Right renal cortex interstitium (tissue), 3 donors: ENCODE results near the gene CARD10. TPM values are rescaled to one million over a fixed set of nuclear protein-coding genes. Genes with fewer than 3 reads are reported as not detected.
"Not testable (repeated sequence)": the region's sequence is repeated elsewhere in the genome, so short reads cannot be mapped to it uniquely, and the experiment has no call there.

Experiments
- DNase-seq, 3 donors: peaks; one replicate each; pipeline ENCODE4 v3.0.0-alpha.2; 2013; ENCODE audit warnings: low read depth in 3 of 3, low spot score in 2 of 3
- polyA plus RNA-seq, 3 donors: library from polyadenylated mRNA; unstranded; fragments of 120-200 nt; gene quantifications; one replicate each; pipeline ENCODE4 v1.2.1, GENCODE V29; 2013; ENCODE audit not compliant: insufficient read length in 3 of 3

Gene CARD10
- polyA plus RNA-seq, 3 donors: 16.2 to 18.0 (median 16.4) TPM

- no peak for DNase-seq
Observed at GRCh38 chr22:37470087-37470445, 49.1 kb downstream of the CARD10 start.

DNA sequence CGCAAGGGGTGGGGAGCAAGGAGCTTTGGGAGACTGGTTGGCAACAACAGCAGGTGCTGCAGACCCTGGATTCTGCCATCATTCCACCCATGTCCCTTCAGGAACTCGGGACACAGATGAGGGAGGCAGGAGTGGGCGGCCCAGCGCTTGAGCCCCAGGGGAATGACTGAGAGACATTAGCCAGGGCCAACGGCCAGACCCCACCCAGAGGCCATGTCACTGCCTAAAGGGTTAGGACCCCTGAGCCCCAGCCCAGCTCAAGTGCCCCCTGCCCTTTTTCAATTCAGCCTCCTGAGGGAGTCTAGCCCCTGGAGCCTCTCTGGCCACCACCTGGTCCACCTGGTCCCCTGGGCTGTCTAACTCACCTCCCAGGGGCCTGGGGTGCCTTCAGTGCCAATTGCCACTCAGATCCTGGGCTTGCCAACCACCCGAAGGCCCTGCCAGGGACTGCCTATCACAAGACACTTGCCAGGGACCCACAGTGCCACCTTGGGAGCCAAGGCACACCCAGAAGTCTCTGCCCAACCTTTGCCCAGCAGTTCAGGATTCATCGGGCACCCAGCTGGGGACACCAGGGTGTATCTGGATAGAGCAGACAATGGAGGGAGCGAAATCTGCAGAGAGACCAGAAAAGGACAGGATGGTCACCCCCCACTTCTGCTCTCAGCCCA, 49.7 kb downstream of the CARD10 start:
- DNase-seq: no peak

GRCh38 chr22:37468201-37468695, 51.0 kb downstream of the CARD10 start:
- not testable (repeated sequence) for DNase-seq

DNA sequence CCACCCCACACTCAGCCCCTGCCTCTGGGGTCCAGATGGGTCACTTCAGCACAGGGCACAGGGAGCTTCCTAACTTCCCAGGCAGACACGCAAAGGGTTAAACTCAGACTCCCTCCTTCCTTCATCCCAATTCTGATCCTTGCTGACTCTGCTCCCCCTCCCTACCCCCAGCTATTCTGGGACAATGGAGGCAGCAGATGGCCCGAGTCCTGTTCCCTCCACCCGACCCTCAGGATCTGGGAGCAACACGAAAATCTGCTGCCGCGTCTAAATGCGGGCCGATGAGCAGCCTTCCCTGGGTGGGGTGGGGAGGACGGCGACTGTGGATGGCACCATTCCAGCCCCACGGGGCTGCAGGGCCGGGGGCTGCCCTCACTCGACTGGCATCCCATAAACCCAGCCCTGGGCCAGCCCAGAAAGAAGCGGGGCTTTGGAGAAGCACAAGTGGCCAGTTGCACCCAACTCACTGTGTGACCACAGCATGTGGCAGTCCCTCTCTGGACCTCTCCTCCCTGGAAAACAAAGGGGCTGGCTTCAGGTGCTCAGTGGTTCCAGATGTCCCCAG, 51.7 kb downstream of the CARD10 start:
- DNase-seq: no peak

DNA sequence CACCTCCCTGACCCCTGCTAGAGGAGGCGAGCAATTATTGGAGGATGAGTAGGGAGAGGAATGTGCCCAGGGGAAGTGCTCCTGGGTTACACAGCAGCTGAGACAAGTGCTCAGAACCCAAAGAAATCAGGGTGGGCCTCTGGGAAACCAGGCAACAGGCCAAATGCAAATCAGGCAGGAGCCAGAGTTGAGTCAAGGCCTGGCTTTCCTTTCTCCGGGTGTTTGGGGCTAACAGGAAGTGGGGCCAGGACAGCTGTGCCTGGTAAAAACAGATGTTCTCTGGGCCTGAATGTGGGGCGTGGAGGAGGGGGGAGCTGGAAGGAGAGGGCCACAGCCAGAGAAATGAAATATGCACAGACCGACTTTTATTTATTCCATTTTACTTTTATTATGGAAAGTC, 55.0 kb downstream of the CARD10 start:
- no peak for DNase-seq

GRCh38 chr22:37462983-37463382, 56.2 kb downstream of the CARD10 start:
- DNase-seq: peak in 1 of 3 donors; percentile 29

DNA sequence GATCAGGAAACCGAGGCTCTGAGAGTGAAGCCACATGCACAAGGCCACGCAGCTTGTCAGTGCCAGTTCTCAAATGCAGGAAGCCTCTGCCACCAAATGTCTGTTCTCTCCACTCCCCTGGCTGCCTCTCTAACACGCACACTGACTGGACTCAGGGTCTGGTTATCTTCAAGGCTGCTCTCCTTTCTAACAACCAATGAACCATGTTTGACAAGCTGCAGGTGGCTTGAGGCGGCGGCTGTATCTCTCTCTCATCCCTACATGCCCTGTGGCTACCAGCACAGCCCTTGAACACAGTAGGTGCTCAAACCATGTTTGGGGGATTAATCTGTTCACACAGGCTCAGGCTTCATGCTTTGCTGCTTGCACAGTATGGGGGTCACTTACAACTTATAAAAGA, 56.8 kb downstream of the CARD10 start:
- no peak for DNase-seq

DNA sequence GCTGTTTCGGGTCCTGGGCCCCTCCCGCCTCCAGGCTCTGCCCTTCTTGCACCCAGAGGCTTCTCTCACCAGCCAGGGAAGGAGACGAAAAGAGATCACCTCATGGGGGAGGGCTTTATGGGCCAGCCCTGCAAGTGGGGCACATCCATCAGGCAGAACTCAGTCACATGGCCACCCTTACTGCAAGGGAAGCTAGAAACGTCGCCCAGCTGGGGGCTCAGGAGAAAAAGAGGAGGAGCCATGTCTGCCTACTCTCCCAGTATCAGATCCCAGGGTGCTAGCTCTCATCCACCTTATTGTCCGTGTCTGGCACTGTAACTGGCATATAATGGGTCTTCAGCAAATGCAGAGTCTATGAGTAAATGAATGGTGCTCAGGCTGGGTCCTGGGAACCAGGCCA, 57.3 kb downstream of the CARD10 start:
- DNase-seq: no peak

DNA sequence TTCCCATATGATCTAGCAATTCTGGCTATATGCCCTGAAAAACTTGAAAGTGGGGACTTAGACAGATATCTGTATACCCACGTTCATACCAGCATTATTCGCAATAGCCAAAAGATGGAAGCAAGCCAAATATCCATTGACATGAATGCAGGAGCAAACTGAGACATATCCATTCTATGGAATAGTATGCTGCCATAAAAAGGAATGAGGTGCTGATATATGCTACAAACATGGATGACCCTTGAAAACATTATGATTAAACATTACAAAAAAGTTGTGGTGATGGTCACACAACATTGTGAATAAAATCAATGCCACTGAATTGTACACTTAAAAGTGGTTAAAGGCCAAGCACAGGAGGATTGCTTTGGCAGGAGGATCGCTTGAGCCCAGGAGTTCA, 58.5 kb downstream of the CARD10 start:
- no peak for DNase-seq

DNA sequence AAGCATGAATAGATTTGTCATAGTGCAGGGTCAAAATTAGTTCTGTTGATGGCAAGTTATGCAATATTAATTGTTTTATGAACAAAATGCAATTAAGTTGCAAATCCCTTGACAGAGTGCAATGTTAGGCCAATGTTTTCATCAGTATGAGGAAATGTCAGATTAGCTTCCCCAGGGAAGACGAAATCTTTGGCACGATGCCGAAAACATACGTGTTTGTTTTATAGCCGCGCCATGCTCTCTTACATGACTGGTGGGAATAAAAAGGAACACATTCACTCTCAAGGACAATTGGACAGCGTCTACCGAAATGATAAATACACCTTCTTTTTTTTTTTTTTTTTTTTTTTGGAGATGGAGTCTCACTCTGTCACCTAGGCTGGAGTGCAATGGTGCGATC, 60.0 kb downstream of the CARD10 start:
- DNase-seq: no peak

GRCh38 chr22:37457093-37457893, 61.9 kb downstream of the CARD10 start:
- peak; percentile 37 to 53 (median 40) for DNase-seq

GRCh38 chr22:37456346-37456745, 62.9 kb downstream of the CARD10 start:
- no peak for DNase-seq

GRCh38 chr22:37455896-37456295, 63.3 kb downstream of the CARD10 start:
- DNase-seq: no peak

DNA sequence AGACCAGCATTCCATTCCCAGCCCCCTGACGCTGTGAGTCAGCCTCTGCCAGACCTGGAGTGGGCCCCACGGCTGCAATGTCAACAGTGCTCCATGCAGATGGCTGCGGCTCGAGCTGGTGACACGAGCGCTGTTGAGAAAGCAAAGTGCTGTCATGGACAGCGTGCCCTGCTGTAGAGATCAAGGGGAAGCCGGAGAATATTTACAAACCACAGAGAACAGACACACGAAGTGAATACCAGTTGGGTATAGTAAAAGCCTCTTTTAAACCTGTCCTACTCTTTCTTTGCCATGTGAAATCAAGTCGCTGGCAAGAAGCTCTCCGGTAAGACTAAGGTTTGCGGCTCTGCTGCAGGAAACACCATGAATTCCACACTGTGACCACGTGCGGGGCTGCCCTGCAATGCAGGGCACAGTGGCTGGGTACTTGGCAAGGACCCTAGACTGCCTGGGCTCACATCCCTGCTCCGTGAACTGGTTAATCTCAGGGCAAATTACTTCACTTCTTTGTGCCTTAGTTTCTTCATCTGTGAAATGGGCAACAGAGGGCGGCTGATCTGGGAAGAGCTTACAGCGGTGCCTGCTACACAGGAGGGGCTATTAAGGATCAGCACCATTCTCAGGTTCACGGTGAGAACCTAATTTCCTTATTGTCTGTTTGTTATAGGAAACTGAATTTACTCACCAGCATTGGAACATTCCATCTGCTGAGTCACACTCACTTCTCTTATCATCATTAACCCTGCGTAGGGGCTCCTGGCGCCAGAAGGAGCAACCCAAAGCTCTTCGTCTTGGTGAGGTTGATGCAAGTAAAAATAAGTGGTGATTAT, 64.1 kb downstream of the CARD10 start:
- no peak for DNase-seq

- no peak for DNase-seq
Observed at GRCh38 chr22:37453696-37454095, 65.5 kb downstream of the CARD10 start.

GRCh38 chr22:37451218-37451617, 68.0 kb downstream of the CARD10 start:
- DNase-seq: no peak

- DNase-seq: no peak
Observed at GRCh38 chr22:37449331-37450001, 69.7 kb downstream of the CARD10 start.

DNA sequence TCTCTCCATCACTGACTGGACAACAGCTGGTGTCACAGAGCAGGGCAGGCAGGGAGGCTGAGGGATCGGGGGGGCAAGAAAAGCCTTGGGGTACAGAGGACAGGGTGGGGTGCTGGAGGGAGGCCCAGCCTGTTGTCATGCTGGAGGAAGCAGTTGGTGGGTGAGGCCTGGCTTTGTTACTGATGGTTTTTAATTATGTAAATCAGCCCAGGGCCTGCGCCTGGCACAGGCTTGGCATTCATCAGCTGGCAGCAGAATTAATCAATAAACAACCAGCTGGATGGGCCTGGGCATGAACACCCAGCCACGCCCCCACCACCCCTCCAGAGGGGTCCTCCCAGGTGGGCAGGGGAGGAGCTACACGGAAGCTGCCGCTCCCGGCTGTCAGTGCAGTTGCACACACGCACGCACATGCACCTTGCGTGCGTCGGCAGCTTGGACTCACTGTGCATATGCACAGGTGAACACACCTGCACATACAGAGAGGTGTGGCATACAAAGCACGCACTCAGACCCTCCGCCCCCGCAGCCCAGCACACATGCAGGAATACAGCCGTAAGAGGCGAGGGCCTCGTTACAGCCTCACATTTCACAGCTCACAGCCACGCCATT, 70.6 kb downstream of the CARD10 start:
- DNase-seq: no peak

- no peak for DNase-seq
Observed at GRCh38 chr22:37445501-37445900, 73.7 kb downstream of the CARD10 start.

DNA sequence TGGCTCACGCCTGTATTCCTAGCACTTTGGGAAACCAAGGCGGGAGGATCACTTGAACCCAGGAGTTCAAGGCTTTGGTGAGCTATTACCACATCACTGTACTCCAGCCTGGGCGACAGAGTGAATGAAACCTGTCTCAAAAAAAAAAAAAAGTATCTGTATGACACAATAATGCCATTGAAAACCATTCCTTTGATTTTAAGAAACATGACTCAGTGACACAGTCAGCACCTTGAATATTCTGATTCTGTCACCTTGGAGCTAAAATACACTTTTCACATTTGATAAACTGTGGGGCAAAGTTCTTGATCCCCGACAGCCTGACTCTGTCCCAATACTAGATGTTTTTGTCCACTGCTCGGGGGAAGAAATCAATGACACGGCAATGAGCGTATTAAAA, 75.2 kb downstream of the CARD10 start:
- no peak for DNase-seq
